CD4-positive, CD25-positive, alpha-beta regulatory T cell (primary cell): Measurements from ENCODE around the gene CADM2. TPM values are rescaled to one million over a fixed set of nuclear protein-coding genes. Genes with fewer than 3 reads are reported as not detected.
"Not testable (repeated sequence)": the region's sequence is repeated elsewhere in the genome, so short reads cannot be mapped to it uniquely, and the experiment has no call there.

Source experiments
- ATAC-seq, 2 donors: fragments of 150-1000 bp; cut with Tn5 transposase; one replicate each; pipeline ENCODE4 v1.10.0; 2021; ENCODE audit warnings: low read depth in 2 of 2, moderate number of reproducible peaks in 2 of 2, moderate library complexity in 1 of 2
- DNase-seq, 3 donors: peaks; one replicate each; pipeline versions ENCODE4 v3.0.0 to v3.0.0-alpha.2; 2012 to 2022; ENCODE audit warnings: mixed read lengths in 1 of 3
- H3K27ac ChIP-seq: one replicate; pipeline ENCODE4 v1.7.0; 2013; ENCODE audit warnings: mild to moderate bottlenecking, low read length; ENCODE audit not compliant: insufficient read depth, poor library complexity, severe bottlenecking
- H3K27me3 ChIP-seq: one replicate; pipeline ENCODE4 v1.7.0; 2013; ENCODE audit warnings: low read length; ENCODE audit not compliant: control insufficient read depth, insufficient read depth
- H3K36me3 ChIP-seq: one replicate; pipeline ENCODE4 v1.7.0; 2013; ENCODE audit warnings: mild to moderate bottlenecking, low read length, moderate library complexity; ENCODE audit not compliant: control insufficient read depth, insufficient read depth
- H3K4me1 ChIP-seq: 2 replicates; pipeline ENCODE4 v1.7.0; 2013; ENCODE audit warnings: mild to moderate bottlenecking, low read length; ENCODE audit not compliant: insufficient read depth, control insufficient read depth, poor library complexity, severe bottlenecking
- H3K4me3 ChIP-seq: one replicate; pipeline ENCODE4 v1.7.0; 2013; ENCODE audit warnings: low read depth, mild to moderate bottlenecking, low read length, moderate library complexity
- H3K9me3 ChIP-seq, 2 experiments: 1 replicate in 1 of 2; 2 replicates in 1 of 2; pipeline ENCODE4 v1.7.0; 2013; ENCODE audit warnings: low read length in 2 of 2, mild to moderate bottlenecking in 1 of 2, moderate library complexity in 1 of 2; ENCODE audit not compliant: control insufficient read depth in 2 of 2
- H3K27ac Mint-ChIP-seq, 3 donors: one replicate each; pipeline ENCODE4 v1.8.0; 2020 to 2022; ENCODE audit warnings: mild to moderate bottlenecking in 3 of 3, mixed read lengths in 3 of 3, moderate library complexity in 2 of 3
- H3K27me3 Mint-ChIP-seq: one replicate; pipeline ENCODE4 v1.8.0; 2022; ENCODE audit warnings: mild to moderate bottlenecking, mixed read lengths
- H3K36me3 Mint-ChIP-seq: one replicate; pipeline ENCODE4 v1.8.0; 2020; ENCODE audit warnings: mixed read lengths
- H3K4me1 Mint-ChIP-seq, 4 donors: one replicate each; pipeline ENCODE4 v1.8.0; 2020 to 2022; ENCODE audit warnings: mixed read lengths in 4 of 4, mild to moderate bottlenecking in 1 of 4
- H3K4me3 Mint-ChIP-seq, 4 donors: one replicate each; pipeline ENCODE4 v1.8.0; 2020 to 2022; ENCODE audit warnings: mild to moderate bottlenecking in 4 of 4, mixed read lengths in 4 of 4, moderate library complexity in 3 of 4
- H3K9me3 Mint-ChIP-seq, 7 donors: one replicate each; pipeline ENCODE4 v1.8.0; 2020 to 2022; ENCODE audit warnings: mixed read lengths in 7 of 7, mild to moderate bottlenecking in 3 of 7, moderate library complexity in 2 of 7
- polyA plus RNA-seq, 4 donors: library from polyadenylated mRNA; unstranded; fragments of 300-500 nt; fragmentation: Illumina TruSeq; gene quantifications; one replicate each; pipeline ENCODE4 v1.2.3, GENCODE V29; 2021
- total RNA-seq: library from RNA; stranded (reverse); gene quantifications from one replicate; pipeline ENCODE4 v1.2.3, GENCODE V29; 2022

Gene CADM2
- total and polyA plus RNA-seq, 5 donors from 2014 or later = not detected

DNA sequence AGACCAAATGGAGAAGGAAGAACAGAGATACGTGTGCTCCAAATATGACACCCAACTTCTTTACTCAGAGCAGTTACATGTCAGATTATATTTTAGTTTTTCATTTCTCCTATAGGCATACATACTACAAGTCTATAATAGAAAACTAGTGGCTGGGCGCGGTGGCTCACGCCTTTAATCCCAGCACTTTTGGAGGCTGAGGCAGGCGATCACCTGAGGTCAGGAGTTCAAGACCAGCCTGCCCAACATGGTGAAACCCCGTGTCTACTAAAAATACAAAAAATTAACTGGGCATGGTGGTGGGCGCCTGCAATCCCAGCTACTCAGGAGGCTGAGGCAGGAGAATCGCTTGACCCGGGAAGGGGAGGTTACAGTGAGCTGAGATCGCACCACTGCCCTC lies 1030.8 kb downstream of the CADM2 start:
- H3K4me1 Mint-ChIP-seq, H3K4me3 ChIP-seq, H3K36me3 ChIP-seq, H3K27ac ChIP-seq, H3K4me3 Mint-ChIP-seq, H3K27ac Mint-ChIP-seq, ATAC-seq, H3K36me3 Mint-ChIP-seq, H3K9me3 ChIP-seq, H3K27me3 ChIP-seq, H3K27me3 Mint-ChIP-seq, DNase-seq, H3K4me1 ChIP-seq, H3K9me3 Mint-ChIP-seq: not testable (repeated sequence)

DNA sequence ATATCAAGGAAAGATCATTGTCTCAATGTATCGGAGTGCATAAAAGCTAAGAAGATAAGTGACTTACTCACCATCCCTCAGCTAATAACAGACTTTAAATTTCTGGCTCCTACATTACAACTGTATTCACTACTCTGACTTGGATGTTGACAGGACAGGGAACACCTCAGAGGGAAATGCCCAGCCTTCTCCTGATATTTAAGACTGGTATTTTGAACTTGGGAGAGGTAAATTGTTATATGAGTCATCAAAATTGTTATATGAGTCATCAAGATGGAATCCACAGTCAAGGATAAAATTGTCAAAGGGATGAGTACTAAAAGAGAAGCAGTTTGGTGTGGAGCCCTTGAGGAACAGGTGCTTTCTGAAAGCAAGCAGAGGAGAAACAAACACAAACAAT lies 1070.8 kb downstream of the CADM2 start:
- Histone ChIP-seq H3K4me3 (no peak overlapping the region), H3K4me1 (no peaks in the 10 kb centered on the region), H3K36me3 (no peaks in the 10 kb centered on the region), H3K9me3 (no peaks in the 10 kb centered on the region), H3K27ac (no peak overlapping the region), H3K27me3 (no peaks in the 10 kb centered on the region)
- ATAC-seq = no peak
- Mint-ChIP-seq H3K27ac (no peak overlapping the region), H3K27me3 (no peaks in the 10 kb centered on the region), H3K4me1 (no peaks in the 10 kb centered on the region), H3K36me3 (no peaks in the 10 kb centered on the region), H3K4me3 (no peak overlapping the region), H3K9me3 (peaks cover 3 to 16% (median 8%) of the 10 kb centered on the region in 7 donors)
- DNase-seq = no peak

DNA sequence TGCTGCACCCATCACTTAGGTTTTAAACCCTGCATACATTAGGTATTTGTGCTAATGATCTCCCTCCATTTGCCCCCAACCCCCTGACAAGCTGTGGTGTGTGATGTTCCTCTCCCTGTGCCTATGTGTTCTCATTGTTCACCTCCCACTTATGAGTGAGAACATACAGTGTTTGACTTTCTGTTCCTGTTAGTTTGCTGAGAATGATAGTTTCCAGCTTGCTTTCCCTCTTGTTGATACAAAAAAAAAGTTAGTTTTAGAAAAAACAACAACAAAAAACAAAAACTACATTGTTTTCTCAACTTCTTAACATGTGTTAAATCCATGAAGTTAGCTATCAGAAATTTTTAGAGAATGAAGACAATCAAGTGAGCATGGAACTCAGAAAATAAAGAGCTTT lies 1079.1 kb downstream of the CADM2 start:
- Mint-ChIP-seq H3K9me3 (peaks cover 3 to 31% (median 15%) of the 10 kb centered on the region in 7 donors), H3K27me3 (no peaks in the 10 kb centered on the region)

GRCh38 chr3:86046436-86047136 lies 1087.8 kb downstream of the CADM2 start:
- H3K4me1 ChIP-seq = no peaks in the 10 kb centered on the region
- no peak overlapping the region for H3K27ac ChIP-seq
- no peak overlapping the region for H3K4me3 Mint-ChIP-seq
- no peak overlapping the region for H3K27ac Mint-ChIP-seq
- no peaks in the 10 kb centered on the region for H3K4me1 Mint-ChIP-seq
- ATAC-seq (no peak), DNase-seq (no peak)
- peaks cover 0 to 7% of the 10 kb centered on the region in 2 experiments for H3K9me3 ChIP-seq
- H3K36me3 Mint-ChIP-seq = no peaks in the 10 kb centered on the region
- peaks cover 4 to 22% (median 7%) of the 10 kb centered on the region in 7 donors for H3K9me3 Mint-ChIP-seq
- H3K36me3 ChIP-seq = no peaks in the 10 kb centered on the region
- no peaks in the 10 kb centered on the region for H3K27me3 ChIP-seq
- H3K4me3 ChIP-seq = no peak overlapping the region
- no peaks in the 10 kb centered on the region for H3K27me3 Mint-ChIP-seq

More for the DNA sequence above, 1079.1 kb downstream of the CADM2 start:
- Histone ChIP-seq H3K27me3 (no peaks in the 10 kb centered on the region), H3K9me3 (peaks cover 0 to 6% of the 10 kb centered on the region in 2 experiments), H3K4me1 (no peaks in the 10 kb centered on the region), H3K4me3 (no peak overlapping the region), H3K36me3 (no peaks in the 10 kb centered on the region), H3K27ac (no peak overlapping the region)
- Mint-ChIP-seq H3K36me3 (no peaks in the 10 kb centered on the region), H3K4me3 (no peak overlapping the region), H3K27ac (no peak overlapping the region), H3K4me1 (no peaks in the 10 kb centered on the region)
- DNase-seq (no peak), ATAC-seq (no peak)

- Histone ChIP-seq H3K27ac (no peak overlapping the region), H3K4me3 (no peak overlapping the region), H3K27me3 (no peaks in the 10 kb centered on the region), H3K36me3 (no peaks in the 10 kb centered on the region), H3K4me1 (no peaks in the 10 kb centered on the region), H3K9me3 (peaks cover 0 to 8% of the 10 kb centered on the region in 2 experiments)
- H3K27me3 Mint-ChIP-seq = no peaks in the 10 kb centered on the region
- H3K4me3 Mint-ChIP-seq = no peak overlapping the region
- no peaks in the 10 kb centered on the region for H3K4me1 Mint-ChIP-seq
- no peak overlapping the region for H3K27ac Mint-ChIP-seq
- no peaks in the 10 kb centered on the region for H3K36me3 Mint-ChIP-seq
- no peak for DNase-seq
- peaks cover 2 to 18% (median 7%) of the 10 kb centered on the region in 7 donors for H3K9me3 Mint-ChIP-seq
- no peak for ATAC-seq
Observed at GRCh38 chr3:86047161-86047560, 1088.4 kb downstream of the CADM2 start.

DNA sequence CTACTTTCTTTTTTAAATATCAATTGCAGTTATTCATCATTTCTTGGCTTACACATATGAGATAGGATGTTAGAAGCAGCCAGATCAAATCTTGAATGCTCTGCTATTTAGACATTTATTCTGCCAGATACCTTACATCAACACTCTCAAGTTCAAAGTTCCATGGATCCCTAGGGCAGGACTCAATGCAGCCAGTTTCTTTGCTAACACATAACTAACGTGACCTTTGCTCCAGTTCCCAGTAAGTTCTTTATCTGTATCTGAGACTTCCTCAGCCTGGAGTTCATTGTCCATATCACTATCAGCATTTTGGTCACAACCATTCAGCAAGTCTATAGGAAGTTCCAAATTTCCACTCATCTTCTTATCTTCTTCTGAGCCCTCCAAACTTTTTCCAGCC lies 1092.3 kb downstream of the CADM2 start:
- peaks cover 0 to 8% of the 10 kb centered on the region in 2 experiments for H3K9me3 ChIP-seq
- ATAC-seq (no peak), DNase-seq (no peak)
- Mint-ChIP-seq H3K27me3 (no peaks in the 10 kb centered on the region), H3K36me3 (no peaks in the 10 kb centered on the region), H3K9me3 (peaks cover 0 to 21% (median 6%) of the 10 kb centered on the region in 7 donors), H3K4me3 (no peak overlapping the region), H3K4me1 (no peaks in the 10 kb centered on the region), H3K27ac (no peak overlapping the region)
- no peak overlapping the region for H3K4me3 ChIP-seq
- H3K27me3 ChIP-seq = no peaks in the 10 kb centered on the region
- H3K27ac ChIP-seq = no peak overlapping the region
- H3K4me1 ChIP-seq = no peaks in the 10 kb centered on the region
- H3K36me3 ChIP-seq = no peaks in the 10 kb centered on the region

- Histone ChIP-seq H3K9me3 (peaks cover 0 to 4% of the 10 kb centered on the region in 2 experiments), H3K4me1 (no peaks in the 10 kb centered on the region), H3K4me3 (no peak overlapping the region), H3K27ac (no peak overlapping the region), H3K36me3 (no peaks in the 10 kb centered on the region), H3K27me3 (no peaks in the 10 kb centered on the region)
- Mint-ChIP-seq H3K27me3 (no peaks in the 10 kb centered on the region), H3K4me1 (no peaks in the 10 kb centered on the region), H3K9me3 (peaks cover 0 to 17% (median 2%) of the 10 kb centered on the region in 7 donors), H3K27ac (no peak overlapping the region), H3K4me3 (no peak overlapping the region), H3K36me3 (no peaks in the 10 kb centered on the region)
- DNase-seq = no peak
- no peak for ATAC-seq
Observed at GRCh38 chr3:86056032-86056431, 1097.2 kb downstream of the CADM2 start.

DNA sequence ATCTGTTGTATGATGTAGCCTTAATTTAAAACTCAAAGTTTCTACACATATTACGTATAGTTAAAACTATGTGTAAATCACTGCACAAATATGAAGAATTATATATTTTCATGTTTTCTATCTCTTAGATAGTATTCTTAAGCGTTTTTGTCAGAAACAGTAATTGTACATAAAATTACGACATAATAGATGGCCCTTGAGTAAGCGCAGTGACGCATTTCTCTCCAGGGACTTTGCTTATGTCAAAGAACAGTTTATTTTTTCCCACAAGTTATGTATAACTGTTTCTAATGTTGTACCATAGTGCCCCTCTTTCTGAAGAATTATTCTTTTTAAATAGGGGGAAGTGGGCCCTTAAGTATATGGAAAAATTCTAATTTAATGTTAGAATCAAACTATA lies 1098.2 kb downstream of the CADM2 start:
- Histone ChIP-seq H3K4me1 (no peaks in the 10 kb centered on the region), H3K27me3 (no peaks in the 10 kb centered on the region), H3K9me3 (no peaks in the 10 kb centered on the region), H3K27ac (no peak overlapping the region), H3K4me3 (no peak overlapping the region), H3K36me3 (no peaks in the 10 kb centered on the region)
- DNase-seq (no peak), ATAC-seq (no peak)
- Mint-ChIP-seq H3K27me3 (no peaks in the 10 kb centered on the region), H3K4me3 (no peak overlapping the region), H3K27ac (no peak overlapping the region), H3K9me3 (peaks cover 0 to 12% (median 1%) of the 10 kb centered on the region in 7 donors), H3K36me3 (no peaks in the 10 kb centered on the region), H3K4me1 (no peaks in the 10 kb centered on the region)
